Measurements from ENCODE around the gene DAGLA. TPM values are rescaled to one million over a fixed set of nuclear protein-coding genes. Genes with fewer than 3 reads are reported as not detected.

Gene DAGLA
- total RNA-seq, 1 donor from 2014 or later = 3.2 TPM

DNA sequence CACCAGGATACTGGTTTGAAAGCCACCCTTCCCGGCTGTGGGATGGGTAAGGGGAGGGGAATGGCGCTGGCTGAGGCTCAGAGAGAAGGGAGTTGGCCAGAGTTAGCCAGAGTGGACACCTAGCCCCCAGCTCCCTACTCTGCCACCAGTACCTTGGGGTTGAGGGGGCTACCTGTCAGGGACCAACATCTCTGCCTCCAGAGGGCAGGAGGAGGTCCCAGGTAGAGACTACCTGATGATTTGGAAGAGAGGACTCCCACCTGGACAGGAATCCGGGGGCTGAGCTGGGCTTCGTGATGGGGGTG, 75.9 kb downstream of the DAGLA start:
- Histone ChIP-seq H3K27me3 (ENCODE audit: low read depth) (peaks cover 31% of the 10 kb centered on the region), H3K36me3 (no peaks in the 10 kb centered on the region), H3K4me1 (peaks cover 7% of the 10 kb centered on the region), H3K27ac (replicated peaks) (no peak overlapping the region), H3K4me3 (no peak overlapping the region), H3K9me3 (replicated peaks) (no peaks in the 10 kb centered on the region)
- DNase-seq = no peak
- intact Hi-C loops (cut with micrococcal nuclease) = no loop called here
- TF ChIP-seq, protein P1, sequence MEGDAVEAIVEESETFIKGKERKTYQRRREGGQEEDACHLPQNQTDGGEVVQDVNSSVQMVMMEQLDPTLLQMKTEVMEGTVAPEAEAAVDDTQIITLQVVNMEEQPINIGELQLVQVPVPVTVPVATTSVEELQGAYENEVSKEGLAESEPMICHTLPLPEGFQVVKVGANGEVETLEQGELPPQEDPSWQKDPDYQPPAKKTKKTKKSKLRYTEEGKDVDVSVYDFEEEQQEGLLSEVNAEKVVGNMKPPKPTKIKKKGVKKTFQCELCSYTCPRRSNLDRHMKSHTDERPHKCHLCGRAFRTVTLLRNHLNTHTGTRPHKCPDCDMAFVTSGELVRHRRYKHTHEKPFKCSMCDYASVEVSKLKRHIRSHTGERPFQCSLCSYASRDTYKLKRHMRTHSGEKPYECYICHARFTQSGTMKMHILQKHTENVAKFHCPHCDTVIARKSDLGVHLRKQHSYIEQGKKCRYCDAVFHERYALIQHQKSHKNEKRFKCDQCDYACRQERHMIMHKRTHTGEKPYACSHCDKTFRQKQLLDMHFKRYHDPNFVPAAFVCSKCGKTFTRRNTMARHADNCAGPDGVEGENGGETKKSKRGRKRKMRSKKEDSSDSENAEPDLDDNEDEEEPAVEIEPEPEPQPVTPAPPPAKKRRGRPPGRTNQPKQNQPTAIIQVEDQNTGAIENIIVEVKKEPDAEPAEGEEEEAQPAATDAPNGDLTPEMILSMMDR (IDR thresholded peaks at IDR 0.05; ENCODE audit: borderline replicate concordance) = no peak

DNA sequence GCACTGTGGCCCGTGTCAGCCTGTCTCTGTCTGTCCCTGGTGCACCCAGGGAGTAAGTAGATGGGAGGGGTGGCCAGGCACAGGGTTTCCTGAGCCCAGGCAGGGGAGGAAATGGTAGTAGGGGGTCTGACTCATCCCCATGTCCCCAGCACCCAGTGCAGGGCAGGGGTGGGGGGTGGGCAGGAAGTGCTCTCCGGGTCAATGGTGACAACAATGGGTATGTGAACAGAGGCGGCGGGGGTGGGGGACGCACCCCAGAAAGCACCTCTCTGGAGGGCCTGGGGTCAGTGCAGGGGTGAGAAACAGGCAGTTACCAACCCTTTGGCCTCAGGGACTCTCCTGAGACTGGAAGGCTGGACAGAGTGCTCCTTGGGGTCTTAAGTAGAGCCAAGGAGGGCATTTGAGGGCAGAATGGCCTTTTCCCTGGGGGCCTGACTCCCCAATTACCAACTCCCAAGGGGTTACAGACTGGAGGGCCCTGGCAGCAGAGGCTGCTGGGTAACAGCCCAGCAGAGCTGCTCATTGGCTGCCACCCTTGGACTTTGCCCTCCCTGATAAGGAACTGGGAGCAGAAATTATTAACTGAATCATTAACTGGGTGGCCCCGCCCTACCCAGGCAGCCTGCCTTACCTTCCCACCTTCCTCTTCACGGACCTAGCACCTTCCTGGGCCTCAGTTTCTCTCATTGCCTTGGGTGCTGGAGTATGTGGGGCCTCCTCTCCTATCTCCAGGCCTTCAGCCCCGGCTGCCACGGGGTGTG, 76.4 kb downstream of the DAGLA start:
- Histone ChIP-seq H3K27ac (replicated peaks) (no peak overlapping the region), H3K4me3 (no peak overlapping the region), H3K27me3 (ENCODE audit: low read depth) (peaks cover 33% of the 10 kb centered on the region), H3K9me3 (replicated peaks) (no peaks in the 10 kb centered on the region), H3K36me3 (no peaks in the 10 kb centered on the region), H3K4me1 (peaks cover 7% of the 10 kb centered on the region)
- intact Hi-C loops (cut with micrococcal nuclease) = no loop called here
- no peak for DNase-seq
- TF ChIP-seq, protein P1 (IDR thresholded peaks at IDR 0.05; ENCODE audit: borderline replicate concordance) = no peak

DNA sequence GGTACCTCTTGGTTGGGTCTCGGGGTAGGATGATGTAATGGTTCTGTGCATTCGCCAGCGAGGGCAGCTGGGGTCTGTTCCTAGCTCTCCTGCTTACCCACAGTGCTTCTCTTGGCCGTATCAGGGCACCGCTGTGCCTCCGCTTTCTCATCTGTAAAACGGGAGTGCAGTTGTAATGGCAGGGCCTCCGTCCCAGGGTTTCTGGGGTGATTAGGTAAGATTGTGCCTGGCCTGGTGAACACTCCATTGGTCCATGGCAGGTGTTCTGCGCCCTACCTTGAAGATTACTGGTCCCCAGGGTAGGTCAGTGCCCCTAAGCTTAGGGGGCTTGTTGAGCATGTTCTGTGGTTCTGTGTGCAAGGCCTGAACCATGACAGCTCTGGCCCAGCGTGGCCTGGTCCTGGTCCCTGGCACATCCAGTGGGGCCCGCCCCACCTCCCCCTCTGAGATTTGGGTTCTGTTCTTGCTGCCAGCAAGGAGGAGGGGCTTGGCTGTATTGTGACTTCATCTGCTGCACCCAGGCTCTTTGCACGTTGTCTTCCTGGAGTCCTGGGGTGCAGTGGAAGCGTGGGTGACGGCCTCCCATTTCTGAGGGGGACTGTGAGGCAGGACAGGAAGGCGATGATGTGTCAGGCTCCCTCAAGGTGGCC, 77.1 kb downstream of the DAGLA start:
- intact Hi-C loops (cut with micrococcal nuclease) = no loop called here
- Histone ChIP-seq H3K36me3 (no peaks in the 10 kb centered on the region), H3K9me3 (replicated peaks) (no peaks in the 10 kb centered on the region), H3K4me3 (no peak overlapping the region), H3K27me3 (ENCODE audit: low read depth) (peaks cover 34% of the 10 kb centered on the region), H3K4me1 (peaks cover 5% of the 10 kb centered on the region), H3K27ac (replicated peaks) (no peak overlapping the region)
- TF ChIP-seq, protein P1 (IDR thresholded peaks at IDR 0.05; ENCODE audit: borderline replicate concordance) = no peak
- DNase-seq = no peak

DNA sequence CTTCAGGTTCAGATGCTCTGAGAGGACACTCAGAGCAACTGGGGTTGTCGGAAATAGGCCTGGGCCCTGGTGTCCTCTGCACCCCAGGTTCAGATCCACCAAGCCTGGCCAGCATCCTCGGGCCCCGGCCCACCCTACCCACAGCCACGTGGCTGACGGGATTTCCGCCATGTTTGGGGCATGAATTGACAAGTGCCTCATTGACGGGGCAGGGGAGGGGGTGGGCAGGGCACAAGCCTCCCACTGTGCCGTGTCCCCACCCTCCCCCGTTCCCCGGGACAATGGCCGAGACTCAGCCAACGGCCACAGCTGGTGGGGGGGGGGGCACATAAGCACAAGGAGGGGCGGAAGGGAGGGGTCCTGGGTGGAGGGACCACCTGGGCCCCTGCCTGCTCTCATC, 80.8 kb downstream of the DAGLA start:
- no peak for DNase-seq
- intact Hi-C loops (cut with micrococcal nuclease) = no loop called here
- H3K9me3 ChIP-seq (replicated peaks) = no peaks in the 10 kb centered on the region
- H3K27ac ChIP-seq (replicated peaks) = no peak overlapping the region
- peaks cover 6% of the 10 kb centered on the region for H3K4me1 ChIP-seq
- H3K27me3 ChIP-seq (ENCODE audit: low read depth) = peaks cover 55% of the 10 kb centered on the region
- TF ChIP-seq, protein P1 (IDR thresholded peaks at IDR 0.05; ENCODE audit: borderline replicate concordance) = no peak
- H3K36me3 ChIP-seq = no peaks in the 10 kb centered on the region
- H3K4me3 ChIP-seq = no peak overlapping the region

DNA sequence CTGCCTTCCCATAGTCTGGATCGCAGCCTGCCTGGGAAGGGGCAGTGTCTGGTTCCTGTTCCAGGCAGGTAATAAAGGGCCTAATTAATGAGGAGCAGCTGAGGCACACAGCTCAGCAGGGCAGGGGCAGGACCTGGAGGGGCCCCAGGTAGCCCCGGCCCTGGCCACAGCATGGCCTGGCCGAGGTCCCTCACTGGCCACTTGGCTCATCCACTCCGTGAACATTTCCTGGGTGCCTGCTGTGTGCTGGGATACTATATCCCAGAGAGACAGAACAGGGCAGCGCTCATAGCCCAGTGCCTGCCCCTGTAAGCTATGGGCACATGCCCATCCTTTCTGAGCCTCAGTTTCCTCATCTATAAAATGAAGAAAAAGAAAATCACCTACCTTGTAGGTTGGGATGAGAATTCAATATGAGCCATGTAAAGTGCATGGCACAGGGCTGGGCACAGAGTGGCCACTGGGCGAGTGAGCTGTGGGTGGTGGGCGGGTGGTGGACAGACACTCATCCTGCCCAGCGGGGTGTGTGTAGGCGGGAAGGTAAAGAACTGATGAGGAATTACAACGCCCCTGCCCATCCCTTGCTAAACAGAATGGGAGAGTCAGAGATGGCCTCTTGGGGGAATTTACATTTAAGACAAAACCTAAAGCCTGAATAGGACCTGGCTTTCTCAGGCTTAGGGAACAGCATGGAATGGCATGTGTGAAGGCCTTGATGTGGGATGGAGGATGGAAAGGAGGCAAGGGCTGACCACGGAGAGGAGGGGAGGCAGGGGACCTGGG, 81.4 kb downstream of the DAGLA start:
- Histone ChIP-seq H3K27ac (replicated peaks) (no peak overlapping the region), H3K36me3 (no peaks in the 10 kb centered on the region), H3K4me3 (no peak overlapping the region), H3K27me3 (ENCODE audit: low read depth) (peaks cover 55% of the 10 kb centered on the region), H3K4me1 (peaks cover 6% of the 10 kb centered on the region), H3K9me3 (replicated peaks) (no peaks in the 10 kb centered on the region)
- TF ChIP-seq, protein P1 (IDR thresholded peaks at IDR 0.05; ENCODE audit: borderline replicate concordance) = no peak
- DNase-seq = no peak
- intact Hi-C loops (cut with micrococcal nuclease) = no loop called here

All from left ventricle myocardium inferior (tissue), 1 donor.